ENCODE results near the gene DHRS11.

The DHRS11 gene

DNA sequence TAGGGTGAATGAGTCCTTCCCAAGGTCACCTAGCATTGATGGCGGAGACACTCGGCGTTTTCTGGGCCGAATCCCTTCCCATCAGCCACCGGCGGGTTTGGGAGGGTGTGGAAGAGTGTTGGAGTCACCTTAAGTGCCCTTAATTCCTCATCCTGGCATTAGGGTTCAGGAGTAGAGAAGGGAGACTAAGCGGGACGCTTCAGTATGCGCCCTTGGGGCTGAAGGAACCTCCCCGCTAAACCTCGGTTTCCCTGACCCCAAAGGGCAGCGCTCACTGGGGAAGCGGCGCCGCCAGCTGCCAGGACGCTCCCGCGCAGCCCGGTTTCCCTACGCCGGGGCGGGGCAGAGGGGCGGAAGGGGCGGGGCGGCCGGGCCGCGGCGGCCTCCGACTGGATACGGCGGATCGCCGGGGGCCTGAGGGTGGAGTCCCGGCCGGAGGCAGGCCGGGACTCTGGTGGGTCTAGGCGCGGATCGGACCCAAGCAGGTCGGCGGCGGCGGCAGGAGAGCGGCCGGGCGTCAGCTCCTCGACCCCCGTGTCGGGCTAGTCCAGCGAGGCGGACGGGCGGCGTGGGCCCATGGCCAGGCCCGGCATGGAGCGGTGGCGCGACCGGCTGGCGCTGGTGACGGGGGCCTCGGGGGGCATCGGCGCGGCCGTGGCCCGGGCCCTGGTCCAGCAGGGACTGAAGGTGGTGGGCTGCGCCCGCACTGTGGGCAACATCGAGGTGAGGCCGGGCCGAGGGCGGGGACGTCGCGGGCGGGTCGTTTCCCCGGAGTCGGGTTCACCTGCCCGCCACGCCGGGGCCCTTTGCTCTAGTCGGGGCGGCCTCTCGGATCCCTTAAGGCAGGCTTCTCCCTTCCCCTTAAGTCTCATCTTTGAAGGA is at the start of gene DHRS11:
DHRS11 (plus strand) TSS at position 446 of the 882 bp plus-strand sequence; CDS start at position 577, 131 bp downstream.
- peak; percentile 54 to 77 (median 63) for DNase-seq (ENCODE audit: low read depth in 3 of 3)

GRCh38 chr17:36542755-36543154 is 48.9 kb upstream of the DHRS11 start:
- no peak for DNase-seq (ENCODE audit: low read depth in 3 of 3)

DNA sequence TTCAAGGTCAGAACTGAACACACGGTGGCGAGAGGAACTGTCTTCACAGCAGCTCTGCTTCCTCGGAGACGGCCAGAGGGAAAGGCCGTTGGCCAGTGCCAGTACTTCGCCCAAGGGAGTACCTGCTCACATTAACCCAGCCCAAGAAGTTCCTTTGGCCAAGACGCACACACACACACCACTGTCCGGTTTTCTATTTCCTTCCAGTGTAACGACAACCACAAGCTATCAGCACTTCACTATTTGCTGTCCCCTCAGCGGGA is 47.7 kb upstream of the DHRS11 start:
- DNase-seq (ENCODE audit: low read depth in 3 of 3), result no peak

GRCh38 chr17:36544307-36545076 is 47.2 kb upstream of the DHRS11 start, which contains the start of gene GGNBP2:
GGNBP2 (plus strand) TSS chr17:36544919; CDS start chr17:36545725, 806 bp downstream.
- peak; percentile 77 to 92 (median 90) for DNase-seq (ENCODE audit: low read depth in 3 of 3)

- peak in 1 of 3 experiments; percentile 59 for DNase-seq (ENCODE audit: low read depth in 3 of 3)
Measured at GRCh38 chr17:36545077-36545464, 46.6 kb upstream of the DHRS11 start.

DNA sequence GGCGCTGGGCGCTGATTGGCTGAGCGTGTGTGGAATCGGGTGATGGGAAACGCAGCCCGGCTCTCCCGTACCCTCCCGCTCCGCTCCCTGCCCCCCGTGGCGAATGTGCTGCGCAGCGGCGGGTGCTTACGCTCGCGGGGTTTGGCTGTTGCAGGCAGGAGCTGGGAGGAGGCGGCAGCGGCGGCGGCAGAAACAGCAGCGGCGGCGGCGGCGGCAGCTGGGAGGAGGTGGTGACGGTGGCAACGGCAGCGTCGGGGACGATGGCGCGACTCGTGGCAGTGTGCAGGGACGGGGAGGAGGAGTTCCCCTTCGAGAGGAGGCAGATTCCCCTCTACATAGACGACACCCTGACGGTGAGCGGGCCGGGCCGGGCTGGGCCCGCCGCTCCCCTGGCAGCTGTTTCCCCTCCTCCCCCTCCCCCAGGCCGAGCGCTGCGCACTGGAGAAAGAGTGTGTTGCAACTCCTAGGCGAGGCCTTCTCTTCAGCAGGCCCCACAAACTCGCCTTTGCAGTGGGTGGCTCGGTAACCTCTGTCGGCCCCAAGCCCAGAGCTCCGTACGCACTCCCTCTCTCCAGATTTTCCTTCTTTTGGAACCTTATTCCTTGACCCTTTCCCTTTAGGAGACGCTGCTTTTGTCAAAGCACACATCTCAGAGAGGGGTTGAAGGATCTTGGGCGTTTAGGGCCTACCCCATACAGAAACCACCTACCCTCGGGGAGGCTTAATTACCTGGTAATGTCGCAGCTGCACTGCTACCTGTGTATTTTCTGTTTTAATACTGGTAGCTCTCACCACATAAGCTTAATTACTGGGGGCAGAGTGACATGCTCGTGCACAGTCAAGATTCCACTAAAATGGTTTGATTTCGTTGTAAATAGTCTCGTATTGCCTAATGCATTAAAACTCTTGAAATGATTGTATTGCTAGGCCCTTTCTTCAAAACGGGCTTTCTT is 45.9 kb upstream of the DHRS11 start:
- DNase-seq (ENCODE audit: low read depth in 3 of 3), result peak; percentile 90 to 95 (median 92)

GRCh38 chr17:36546418-36547093 is 45.1 kb upstream of the DHRS11 start:
- DNase-seq (ENCODE audit: low read depth in 3 of 3), result no peak

DNA sequence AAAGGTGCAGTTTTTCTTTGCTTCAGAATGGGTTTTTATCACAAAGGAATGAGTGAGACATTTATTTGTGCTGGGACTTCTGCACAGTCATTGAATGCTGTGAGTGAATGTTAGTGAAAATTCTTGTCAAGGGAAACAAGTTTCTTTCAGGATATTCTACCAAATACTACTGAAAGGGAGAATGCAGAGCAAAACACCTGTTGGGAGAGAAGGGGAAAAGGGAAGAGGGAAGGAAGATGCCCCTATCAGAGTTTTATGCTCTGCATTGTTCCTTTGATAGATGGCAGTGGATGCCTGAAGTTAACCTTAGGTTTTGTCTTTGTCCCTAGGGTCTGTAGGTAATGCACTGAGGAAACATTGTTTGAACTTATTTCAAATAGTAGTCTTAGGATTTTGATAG is 43.9 kb upstream of the DHRS11 start:
- no peak for DNase-seq (ENCODE audit: low read depth in 3 of 3)

DNA sequence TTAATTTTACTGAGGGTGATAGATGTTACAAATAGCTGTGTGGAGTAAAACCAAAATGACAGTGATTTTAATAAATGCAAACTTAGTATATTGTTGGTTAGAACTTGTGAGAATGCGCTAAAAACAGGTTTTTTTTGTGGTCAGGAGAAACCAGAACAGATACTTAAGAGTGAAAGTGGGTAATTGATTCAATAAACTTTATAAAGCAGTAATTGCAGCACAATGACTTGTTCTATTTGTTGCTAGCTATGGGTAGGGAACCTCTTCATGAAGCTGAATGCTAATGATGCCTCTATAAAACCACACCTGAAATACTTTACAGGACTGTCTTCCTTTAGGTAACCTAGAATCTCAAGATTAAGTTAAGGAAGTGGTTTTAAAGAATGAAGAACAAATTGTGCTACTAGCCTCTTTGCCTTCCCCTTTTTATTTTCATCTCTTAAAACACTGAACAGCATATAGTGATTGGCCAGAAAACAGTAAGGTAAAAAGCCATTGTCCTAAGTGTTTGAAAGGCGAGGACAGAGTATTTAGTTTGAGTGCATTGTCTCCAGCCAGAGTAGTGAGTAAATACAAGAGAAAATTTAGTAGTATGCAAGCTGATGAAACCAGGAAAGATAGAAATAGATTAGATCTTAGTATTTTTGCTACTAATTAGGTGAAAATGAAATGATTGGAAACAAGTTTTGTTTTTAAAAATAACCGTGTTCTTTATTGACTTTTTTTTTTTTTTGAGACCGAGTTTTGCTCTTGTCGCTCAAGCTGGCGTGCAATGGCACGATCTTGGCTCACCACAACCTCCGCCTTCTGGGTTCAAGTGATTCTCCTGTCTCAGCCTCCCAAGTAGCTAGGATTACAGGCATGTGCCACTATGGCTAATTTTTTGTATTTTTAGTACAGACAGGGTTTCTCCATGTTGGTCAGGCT is 40.9 kb upstream of the DHRS11 start:
- DNase-seq (ENCODE audit: low read depth in 3 of 3), result no peak

DNA sequence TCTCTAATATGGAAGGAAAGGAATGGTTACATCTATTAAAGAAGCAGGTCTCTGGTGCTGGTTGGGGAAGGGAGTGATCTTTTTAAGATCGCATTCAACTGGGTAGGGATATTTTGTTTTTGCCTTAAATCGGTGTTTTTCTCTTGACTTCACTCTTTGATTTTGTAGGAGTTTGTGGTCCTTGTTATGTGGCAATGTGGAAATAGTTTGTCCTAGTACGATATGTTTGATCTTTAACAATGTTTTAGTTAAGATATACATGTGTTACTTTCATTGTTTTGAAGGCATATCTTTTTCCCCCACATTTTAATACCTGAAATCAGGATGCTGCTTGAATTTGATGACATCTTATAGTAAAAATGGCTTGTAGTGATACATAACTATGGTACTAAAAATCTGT is 38.2 kb upstream of the DHRS11 start:
- no peak for DNase-seq (ENCODE audit: low read depth in 3 of 3)

DNA sequence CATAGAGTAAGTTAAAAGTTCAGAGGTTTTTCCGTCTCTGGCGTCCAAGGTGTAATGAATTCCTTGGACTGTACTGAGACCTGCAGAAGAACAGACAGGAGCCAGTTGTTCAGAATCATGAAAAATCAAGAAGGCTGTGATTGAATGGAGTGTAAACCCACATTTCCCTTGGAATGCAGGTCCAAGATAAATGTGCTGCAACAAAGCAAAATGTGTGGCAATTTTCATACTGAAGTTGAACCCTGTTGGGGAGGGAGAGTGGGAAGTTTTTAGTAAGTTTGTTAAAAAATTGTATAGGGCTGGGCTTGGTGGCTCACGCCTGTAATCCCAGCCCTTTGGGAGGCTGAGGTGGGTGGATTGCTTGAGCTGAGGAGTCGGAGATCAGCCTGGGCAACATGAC is 25.6 kb upstream of the DHRS11 start:
- no peak for DNase-seq (ENCODE audit: low read depth in 3 of 3)

DNA sequence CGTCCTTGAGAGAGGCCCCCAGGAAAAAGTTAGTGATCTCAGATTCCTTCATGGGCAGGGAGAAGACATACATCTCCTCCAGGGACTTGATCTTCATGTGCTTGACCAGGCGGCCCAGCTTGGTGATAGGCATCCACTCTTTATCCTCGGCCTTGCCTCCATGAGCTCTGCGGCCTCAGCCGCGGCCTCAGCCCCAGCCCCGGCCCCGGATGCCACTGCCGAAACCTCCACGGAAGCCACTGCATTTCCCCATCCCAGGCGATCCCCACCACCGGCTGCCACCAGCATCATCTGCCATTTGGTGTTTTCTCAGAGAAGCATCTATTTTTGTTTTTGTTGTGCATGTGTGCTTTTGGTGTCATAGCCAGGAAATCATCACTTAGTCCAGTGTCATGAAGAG is 16.7 kb upstream of the DHRS11 start:
- DNase-seq (ENCODE audit: low read depth in 3 of 3), result no peak

DNA sequence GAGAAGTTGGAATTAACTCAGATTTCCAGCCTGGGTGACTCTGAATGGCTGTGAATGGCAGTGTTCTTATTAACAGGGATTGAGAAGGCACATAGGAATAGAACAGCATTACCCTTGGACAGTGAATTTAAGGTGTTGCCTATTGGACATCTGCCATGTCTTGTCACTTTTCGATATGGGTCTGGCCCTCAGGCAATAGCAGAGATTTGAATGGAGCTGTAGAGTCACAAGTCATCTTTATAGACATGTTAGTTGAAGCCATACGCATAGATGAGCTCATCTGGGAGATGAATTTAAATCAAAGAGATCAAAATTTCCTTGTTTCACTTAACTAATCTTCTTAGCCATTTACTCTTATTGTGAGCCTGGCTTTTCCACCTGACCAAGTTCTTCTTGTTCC is 14.9 kb upstream of the DHRS11 start:
- no peak for DNase-seq (ENCODE audit: low read depth in 3 of 3)

- no peak for DNase-seq (ENCODE audit: low read depth in 3 of 3)
Measured at GRCh38 chr17:36578671-36579070, 13.0 kb upstream of the DHRS11 start.

DNA sequence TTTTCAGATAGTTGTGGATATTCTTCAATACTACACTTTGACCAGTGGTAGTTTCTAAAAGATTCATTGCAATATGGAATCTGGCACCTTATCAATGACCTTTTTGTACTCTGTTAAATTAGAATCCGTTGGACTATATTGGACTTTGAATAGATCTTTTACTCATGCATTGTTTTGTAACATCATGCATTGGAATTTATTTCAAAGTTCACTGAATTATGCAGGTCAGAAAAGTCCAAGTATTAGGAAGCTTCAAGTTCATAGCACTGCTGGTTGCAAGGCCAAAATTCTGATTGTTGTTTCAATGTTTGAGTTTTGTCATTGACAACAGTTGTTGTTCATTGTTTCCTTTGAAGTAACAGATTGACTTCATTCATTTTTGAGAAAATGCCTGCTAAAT is 7.9 kb upstream of the DHRS11 start:
- DNase-seq (ENCODE audit: low read depth in 3 of 3), result no peak

DNA sequence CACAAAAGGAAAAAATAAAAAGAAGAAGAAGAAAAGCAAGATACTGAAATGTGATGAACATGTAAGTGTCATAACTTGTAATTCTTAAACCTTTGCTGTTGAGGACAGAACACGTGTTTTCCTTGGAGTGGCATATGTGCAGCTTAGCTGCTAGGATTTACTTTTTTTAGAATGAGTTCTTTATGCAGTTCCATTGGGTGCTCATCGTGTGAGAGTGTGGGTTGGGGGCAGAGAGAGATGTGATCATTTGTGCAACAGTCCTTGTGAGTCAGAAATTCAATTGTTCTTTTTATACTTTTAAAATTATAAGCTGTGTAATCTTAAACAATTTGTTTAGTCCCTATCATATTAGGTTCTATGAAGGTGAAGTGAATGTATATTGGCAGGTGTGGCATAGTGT is 5.5 kb upstream of the DHRS11 start:
- no peak for DNase-seq (ENCODE audit: low read depth in 3 of 3)

DNA sequence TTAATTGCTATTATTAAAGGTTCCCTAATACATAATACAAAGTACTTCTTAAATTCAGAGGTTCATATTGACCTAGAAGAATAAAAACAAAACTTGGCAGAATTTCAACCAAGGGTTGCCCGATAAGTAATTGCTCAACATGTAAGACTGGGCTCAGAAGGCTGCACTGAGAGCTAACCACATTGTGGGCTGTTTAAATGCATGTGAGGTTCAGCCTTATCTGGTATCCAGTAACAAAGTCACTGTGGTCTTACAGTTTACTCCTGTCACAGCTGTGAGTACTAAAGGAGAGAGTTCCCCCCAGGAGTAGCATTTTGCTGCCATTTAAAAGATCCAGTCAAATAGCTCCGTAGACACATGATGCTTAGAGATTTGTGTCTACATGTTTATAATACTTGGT is 1.6 kb upstream of the DHRS11 start:
- DNase-seq (ENCODE audit: low read depth in 3 of 3), result no peak

DNA sequence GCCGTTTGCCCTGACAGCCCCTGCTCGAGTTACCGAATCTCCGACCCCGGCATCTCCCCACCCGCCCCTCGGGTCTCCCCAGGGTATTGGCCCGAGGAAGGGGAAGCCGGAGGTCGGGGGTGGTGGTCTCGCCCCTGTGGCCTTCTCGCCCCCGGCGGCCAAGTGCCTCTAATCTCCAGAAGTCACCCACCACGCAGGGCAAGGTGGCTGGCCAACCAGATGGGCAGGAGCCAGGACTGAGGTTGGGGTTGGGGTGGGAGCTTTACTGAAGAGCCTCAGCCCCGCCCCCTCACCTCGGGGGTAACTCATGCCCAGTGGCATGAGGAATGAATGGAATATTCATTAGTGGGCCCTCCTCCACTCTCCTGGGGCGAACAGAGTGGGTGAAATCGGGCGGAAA is 637 bp downstream of the DHRS11 start:
- DNase-seq (ENCODE audit: low read depth in 3 of 3), result peak in 1 of 3 experiments; percentile 10

DNA sequence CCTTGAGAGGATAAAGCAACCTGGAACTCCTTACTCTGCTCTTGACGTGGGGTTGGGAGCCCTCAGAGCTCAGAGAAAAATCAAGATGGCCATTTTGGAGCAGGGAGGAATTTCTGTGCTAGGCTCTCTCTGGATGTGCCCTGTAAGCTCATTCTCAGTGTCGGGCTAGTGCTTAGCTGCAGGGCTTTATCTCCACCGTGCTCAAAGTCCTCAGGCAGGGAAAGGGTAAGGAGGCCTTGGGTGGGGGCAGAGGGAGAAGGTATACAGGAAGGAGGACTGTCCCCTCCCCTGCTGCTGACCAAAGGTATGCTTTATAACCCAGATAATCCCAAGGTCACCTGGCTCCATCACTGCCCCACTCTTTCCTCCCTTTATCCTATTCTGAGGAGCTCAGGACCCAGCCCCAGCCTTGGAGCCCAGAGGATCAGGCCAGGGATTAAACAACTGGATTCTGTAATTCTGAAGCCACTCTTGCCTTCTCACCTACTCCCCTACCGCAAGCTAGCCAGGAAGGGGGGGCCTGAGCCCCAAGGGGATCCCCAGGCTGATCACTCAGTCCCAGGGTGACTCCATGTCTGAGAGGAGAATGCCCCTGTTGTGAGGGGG is 1.1 kb downstream of the DHRS11 start:
- no peak for DNase-seq (ENCODE audit: low read depth in 3 of 3)
